Measurements from ENCODE around the gene TTBK2. TPM values are rescaled to one million over a fixed set of nuclear protein-coding genes. Genes with fewer than 3 reads are reported as not detected.

The TTBK2 gene
- polyA plus RNA-seq, 1 donor (not counting 4 experiments of a cell fraction or from before 2014, with no cell fraction given) = 7.3 TPM

- no peaks in the 10 kb centered on the region for H3K27me3 ChIP-seq (ENCODE audit: control insufficient read depth, extremely low read depth, insufficient read depth, low read length)
- H3K4me2 ChIP-seq (ENCODE audit: control insufficient read depth, extremely low read depth, insufficient read depth, low read depth, low read length) = no peak overlapping the region
- no peaks in the 10 kb centered on the region for H3K9me1 ChIP-seq (ENCODE audit: control insufficient read depth, extremely low read depth, insufficient read depth, low read length)
- dilution Hi-C loops (cut with MboI; ENCODE audit: extremely low pct_ligation_motif_present, low sequenced_read_pairs) = no loop called here
- H3K27ac ChIP-seq (ENCODE audit: control insufficient read depth, insufficient read depth, low read length) = no peak overlapping the region
- H3K4me3 ChIP-seq (ENCODE audit: control insufficient read depth in 2 of 3, extremely low read depth in 1 of 3, insufficient read depth in 2 of 3, low read depth in 1 of 3, low read length in 3 of 3) = no peak overlapping the region
- H2AFZ ChIP-seq (ENCODE audit: control insufficient read depth, low read length) = no peak overlapping the region
- FAIRE-seq (no peak), DNase-seq (ENCODE audit: low read depth, low spot score) (no peak)
- no peak overlapping the region for H3K9ac ChIP-seq (ENCODE audit: control insufficient read depth, extremely low read depth, insufficient read depth, low read length)
- no peaks in the 10 kb centered on the region for H3K4me1 ChIP-seq (ENCODE audit: control insufficient read depth, extremely low read depth, insufficient read depth, low read length)
- H3K79me2 ChIP-seq (ENCODE audit: control insufficient read depth, insufficient read depth, low read length) = no peaks in the 10 kb centered on the region
- H3K36me3 ChIP-seq (ENCODE audit: control insufficient read depth in 2 of 2, extremely low read depth in 1 of 2, insufficient read depth in 2 of 2, low read length in 2 of 2) = peaks cover 0 to 1% of the 10 kb centered on the region in 2 experiments
- no peaks in the 10 kb centered on the region for H3K9me3 ChIP-seq (ENCODE audit: control insufficient read depth, low read depth, low read length)
- no peak for TF ChIP-seq CTCF (optimal IDR thresholded peaks at IDR 0.05 in 1 of 3, IDR thresholded peaks at IDR 0.05 in 1 of 3, conservative IDR thresholded peaks at IDR 0.05 in 1 of 3; ENCODE audit: extremely low read depth in 1 of 3, insufficient read depth in 2 of 3, low read length in 3 of 3)
- TF ChIP-seq EZH2 (IDR thresholded peaks at IDR 0.05; ENCODE audit: low read length) = no peak
- H4K20me1 ChIP-seq (ENCODE audit: control insufficient read depth, extremely low read depth, insufficient read depth, low read length) = no peaks in the 10 kb centered on the region
These were observed 109.1 kb downstream of the TTBK2 start for GRCh38 chr15:42811433-42811832.

GRCh38 chr15:42808913-42809312 is 111.7 kb downstream of the TTBK2 start:
- no peaks in the 10 kb centered on the region for H3K27me3 ChIP-seq (ENCODE audit: control insufficient read depth, extremely low read depth, insufficient read depth, low read length)
- H3K9ac ChIP-seq (ENCODE audit: control insufficient read depth, extremely low read depth, insufficient read depth, low read length) = no peak overlapping the region
- no peaks in the 10 kb centered on the region for H3K79me2 ChIP-seq (ENCODE audit: control insufficient read depth, insufficient read depth, low read length)
- H3K4me1 ChIP-seq (ENCODE audit: control insufficient read depth, extremely low read depth, insufficient read depth, low read length) = no peaks in the 10 kb centered on the region
- H3K4me3 ChIP-seq (ENCODE audit: control insufficient read depth in 2 of 3, extremely low read depth in 1 of 3, insufficient read depth in 2 of 3, low read depth in 1 of 3, low read length in 3 of 3) = no peak overlapping the region
- H3K9me3 ChIP-seq (ENCODE audit: control insufficient read depth, low read depth, low read length) = no peaks in the 10 kb centered on the region
- dilution Hi-C loops (cut with MboI; ENCODE audit: extremely low pct_ligation_motif_present, low sequenced_read_pairs) = no loop called here
- no peaks in the 10 kb centered on the region for H3K9me1 ChIP-seq (ENCODE audit: control insufficient read depth, extremely low read depth, insufficient read depth, low read length)
- H3K36me3 ChIP-seq (ENCODE audit: control insufficient read depth in 2 of 2, extremely low read depth in 1 of 2, insufficient read depth in 2 of 2, low read length in 2 of 2) = peaks cover 0 to 1% of the 10 kb centered on the region in 2 experiments
- no peaks in the 10 kb centered on the region for H4K20me1 ChIP-seq (ENCODE audit: control insufficient read depth, extremely low read depth, insufficient read depth, low read length)
- TF ChIP-seq CTCF (optimal IDR thresholded peaks at IDR 0.05 in 1 of 3, IDR thresholded peaks at IDR 0.05 in 1 of 3, conservative IDR thresholded peaks at IDR 0.05 in 1 of 3; ENCODE audit: extremely low read depth in 1 of 3, insufficient read depth in 2 of 3, low read length in 3 of 3) = no peak
- no peak for TF ChIP-seq EZH2 (IDR thresholded peaks at IDR 0.05; ENCODE audit: low read length)
- H2AFZ ChIP-seq (ENCODE audit: control insufficient read depth, low read length) = no peak overlapping the region
- FAIRE-seq (no peak), DNase-seq (ENCODE audit: low read depth, low spot score) (no peak)
- H3K4me2 ChIP-seq (ENCODE audit: control insufficient read depth, extremely low read depth, insufficient read depth, low read depth, low read length) = no peak overlapping the region
- no peak overlapping the region for H3K27ac ChIP-seq (ENCODE audit: control insufficient read depth, insufficient read depth, low read length)

Measured in keratinocyte (primary cell).